ENCODE results near the gene WTIP.

GRCh38 chr19:34432797-34433196 is 48.8 kb upstream of the WTIP start:
- TF ChIP-seq EZH2 (IDR thresholded peaks at IDR 0.05; ENCODE audit: borderline replicate concordance, low read depth, low read length, severe bottlenecking) (no peak), CTCF (IDR thresholded peaks at IDR 0.05; ENCODE audit: extremely low read depth in 1 of 2, insufficient read depth in 1 of 2, low read depth in 1 of 2, low read length in 2 of 2) (no peak), POLR2A (IDR thresholded peaks at IDR 0.05; ENCODE audit: low read depth, low read length) (no peak)

Data from endothelial cell of umbilical vein (primary cell).